ENCODE data around the gene LZIC. TPM values are rescaled to one million over a fixed set of nuclear protein-coding genes. Genes with fewer than 3 reads are reported as not detected.

LZIC gene
- total RNA-seq, 4 donors from 2014 or later: 15.1 to 31.8 (median 19.9) TPM

- DNase-seq (ENCODE audit: low spot score) (no peak), ATAC-seq (ENCODE audit: low FRiP score) (no peak)
- TF ChIP-seq CTCF (IDR thresholded peaks at IDR 0.05): no peak
Measured at GRCh38 chr1:9888886-9889285, 54.3 kb downstream of the LZIC start.

- DNase-seq (ENCODE audit: low spot score): no peak
- no peak for TF ChIP-seq CTCF (IDR thresholded peaks at IDR 0.05)
- no peak for ATAC-seq (ENCODE audit: low FRiP score)
Measured at GRCh38 chr1:9887070-9887469, 56.1 kb downstream of the LZIC start.

GRCh38 chr1:9886092-9886742 is 57.0 kb downstream of the LZIC start:
- DNase-seq (ENCODE audit: low spot score) (no peak), ATAC-seq (ENCODE audit: low FRiP score) (no peak)
- no peak for TF ChIP-seq CTCF (IDR thresholded peaks at IDR 0.05)

GRCh38 chr1:9884805-9885204 is 58.4 kb downstream of the LZIC start:
- no peak for ATAC-seq (ENCODE audit: low FRiP score)
- no peak for TF ChIP-seq CTCF (IDR thresholded peaks at IDR 0.05)

GRCh38 chr1:9883585-9884449 is 59.4 kb downstream of the LZIC start:
- ATAC-seq (ENCODE audit: low FRiP score): no peak

More at GRCh38 chr1:9884805-9885204, 58.4 kb downstream of the LZIC start:
- DNase-seq (ENCODE audit: low spot score): no peak

GRCh38 chr1:9882945-9883303 is 60.3 kb downstream of the LZIC start:
- no peak for ATAC-seq (ENCODE audit: low FRiP score)
- no peak for TF ChIP-seq CTCF (IDR thresholded peaks at IDR 0.05)
- DNase-seq (ENCODE audit: low spot score): no peak

More at GRCh38 chr1:9883585-9884449, 59.4 kb downstream of the LZIC start:
- no peak for TF ChIP-seq CTCF (IDR thresholded peaks at IDR 0.05)
- no peak for DNase-seq (ENCODE audit: low spot score)
